HG03571 (cell line): ENCODE data around the gene RGS3.

Experiments
- ATAC-seq: cut with Tn5 transposase; IDR thresholded peaks from one replicate; pipeline ENCODE4 v1.9.1; 2021; ENCODE audit not compliant: unreplicated experiment

Gene RGS3

GRCh38 chr9:113583511-113584427 is 120.2 kb downstream of the RGS3 start:
- ATAC-seq: no peak

DNA sequence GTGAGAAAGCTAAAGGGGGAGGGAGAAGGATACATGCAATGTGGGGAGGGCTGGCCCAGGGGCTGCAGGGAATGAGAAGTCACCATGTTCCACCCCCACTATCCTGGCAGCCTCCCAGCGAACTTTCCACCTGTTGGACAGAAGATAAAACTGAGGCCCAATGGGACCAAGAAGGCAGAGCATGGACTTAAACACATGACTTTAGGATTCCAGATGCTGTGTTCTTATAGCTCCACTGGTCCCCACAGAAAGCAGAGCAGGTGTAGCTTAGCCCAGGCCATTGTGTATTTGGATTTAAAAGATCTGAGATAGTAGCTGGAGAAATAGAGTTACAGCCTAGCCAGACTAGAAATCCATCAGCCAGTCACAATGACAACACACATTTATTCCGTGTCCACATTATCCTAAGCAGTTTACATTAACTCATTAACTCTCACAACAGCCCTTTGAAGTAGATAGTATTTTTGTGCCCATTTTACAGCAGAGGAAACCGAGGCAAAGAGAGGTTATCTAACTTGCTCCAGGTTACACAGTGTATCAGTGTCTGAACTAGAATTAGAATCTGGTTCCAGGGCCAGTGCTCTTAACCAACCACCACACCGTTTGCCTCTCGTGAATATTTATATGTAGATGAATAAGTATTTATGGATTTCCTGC is 121.0 kb downstream of the RGS3 start:
- no peak for ATAC-seq

DNA sequence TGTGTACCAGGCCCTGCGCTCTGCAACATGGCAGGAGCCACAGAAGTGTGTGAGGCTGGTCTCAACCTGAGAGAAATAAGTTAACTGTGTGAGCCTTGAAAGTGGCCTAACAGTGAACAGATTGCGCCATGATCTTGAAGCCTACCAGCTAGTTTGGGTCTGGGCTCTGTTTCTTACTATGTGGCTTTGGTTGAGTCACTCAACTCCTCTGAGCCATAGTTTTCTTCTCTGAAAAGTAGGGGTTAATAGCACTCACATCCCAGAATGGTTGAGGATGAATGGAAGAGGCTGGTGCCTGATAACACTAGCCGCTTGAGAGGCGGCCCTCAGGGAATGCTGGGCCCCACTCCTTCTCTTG is 121.5 kb downstream of the RGS3 start:
- no peak for ATAC-seq

DNA sequence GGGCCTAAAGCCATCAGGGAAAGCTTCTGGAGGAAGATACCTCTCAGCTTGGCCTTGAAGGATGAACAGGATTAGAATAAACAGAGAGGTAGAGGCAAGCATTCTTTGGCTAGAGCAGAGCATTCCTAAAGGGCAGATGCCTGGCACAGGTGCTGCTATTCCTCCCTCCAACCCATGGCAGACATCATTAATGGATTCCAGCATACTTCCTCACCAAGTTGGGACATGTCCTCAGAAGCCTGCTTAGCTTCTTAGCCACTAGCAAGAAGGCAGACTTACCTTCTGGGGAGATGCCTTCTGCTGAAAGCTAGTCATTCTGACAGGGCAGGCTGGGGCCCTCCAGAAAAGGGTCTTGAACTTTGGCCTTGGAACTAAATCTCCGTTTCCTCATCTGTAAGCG is 122.0 kb downstream of the RGS3 start:
- ATAC-seq: no peak

DNA sequence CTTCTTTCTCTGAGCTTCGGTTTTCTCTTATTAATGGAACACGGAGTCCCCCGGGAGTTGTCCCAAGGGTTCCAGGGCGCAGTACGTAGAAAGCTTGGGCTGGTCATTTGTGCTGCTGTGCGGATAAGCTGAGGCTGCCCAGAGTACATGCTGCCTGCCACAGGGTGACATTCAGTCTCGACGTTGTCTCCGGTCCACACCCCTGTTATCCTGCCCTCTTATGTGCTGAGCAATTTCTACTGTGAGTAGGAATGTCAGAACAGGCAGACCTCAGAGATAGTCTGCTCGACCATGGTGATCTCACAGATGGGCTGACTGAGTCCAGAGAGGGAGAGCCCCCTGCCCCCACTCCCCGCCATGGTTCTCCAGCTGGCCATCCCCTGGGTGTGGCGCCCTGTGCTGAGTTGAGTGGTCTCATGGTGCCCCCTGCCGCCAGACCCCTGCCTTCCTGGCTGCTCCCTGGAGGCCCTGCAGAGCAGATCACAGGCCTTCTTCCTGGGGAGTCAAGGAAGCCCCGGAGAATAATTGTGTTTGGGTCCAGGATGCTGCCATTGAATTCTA is 124.0 kb downstream of the RGS3 start:
- no peak for ATAC-seq

DNA sequence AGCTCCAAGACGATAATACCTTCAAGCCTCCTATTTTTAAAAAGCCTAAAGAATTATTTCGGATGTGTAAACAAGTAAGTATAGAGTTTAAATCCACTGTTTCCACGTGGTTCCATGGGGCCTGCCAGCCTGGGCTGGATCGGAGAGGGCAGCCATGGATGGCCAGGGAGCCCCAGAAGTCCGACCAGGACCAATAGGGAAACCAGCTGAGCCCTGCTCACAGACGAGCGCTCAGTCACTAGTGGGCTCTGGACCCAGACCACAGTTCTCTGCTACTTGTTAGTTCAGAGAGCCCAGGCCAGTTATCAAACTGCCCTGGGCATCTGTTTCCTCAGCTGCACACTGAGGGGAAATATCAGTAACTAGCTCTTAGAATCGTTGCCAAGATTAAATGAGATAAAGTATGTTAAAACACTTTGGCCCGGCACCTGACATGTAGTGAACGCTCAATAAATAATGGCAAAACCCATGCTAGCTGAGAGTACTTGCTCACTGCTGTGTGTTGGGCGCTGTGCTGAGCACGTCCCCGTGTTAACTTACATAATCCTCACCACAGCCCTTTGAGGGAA is 124.8 kb downstream of the RGS3 start:
- no peak for ATAC-seq

DNA sequence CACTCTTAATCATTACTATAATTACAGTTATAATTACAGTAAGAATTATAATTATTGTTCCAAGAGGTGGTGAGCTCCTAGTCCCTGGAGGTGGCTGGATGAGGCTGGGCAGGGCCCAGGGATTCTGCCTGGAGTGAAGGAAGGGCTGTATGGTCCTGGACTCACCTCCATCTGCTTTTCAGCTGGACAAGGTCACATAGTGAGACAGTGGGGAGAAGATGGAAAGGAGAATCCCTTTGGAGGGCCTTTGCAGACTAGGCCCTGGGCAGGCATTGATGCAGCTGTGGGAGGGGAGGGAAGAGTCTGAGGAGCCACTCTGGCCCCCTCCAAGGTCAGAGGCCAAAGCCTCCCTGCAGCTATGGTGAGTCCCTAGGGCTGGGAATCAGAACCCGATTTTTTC is 125.4 kb downstream of the RGS3 start:
- ATAC-seq: no peak

- no peak for ATAC-seq
Measured at GRCh38 chr9:113589407-113589806, 125.9 kb downstream of the RGS3 start.

GRCh38 chr9:113589890-113590289 is 126.4 kb downstream of the RGS3 start:
- no peak for ATAC-seq

DNA sequence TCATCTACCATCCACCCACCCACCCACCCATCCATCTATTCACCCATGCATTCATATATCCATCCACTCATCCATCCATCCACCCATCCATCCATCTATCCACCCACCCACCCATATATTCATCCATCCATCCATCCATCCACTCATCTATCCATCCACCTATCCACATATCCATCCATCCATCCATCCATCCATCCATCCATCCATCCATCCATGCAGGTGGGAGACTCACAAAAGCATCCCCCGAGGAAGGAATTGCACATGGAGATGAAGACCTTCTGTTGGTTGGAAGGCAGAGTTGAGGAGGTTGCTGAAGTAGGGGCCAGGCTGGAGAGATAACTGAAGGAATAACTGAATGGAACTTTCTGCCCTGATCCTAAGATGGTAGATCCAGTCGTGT is 126.9 kb downstream of the RGS3 start:
- no peak for ATAC-seq

DNA sequence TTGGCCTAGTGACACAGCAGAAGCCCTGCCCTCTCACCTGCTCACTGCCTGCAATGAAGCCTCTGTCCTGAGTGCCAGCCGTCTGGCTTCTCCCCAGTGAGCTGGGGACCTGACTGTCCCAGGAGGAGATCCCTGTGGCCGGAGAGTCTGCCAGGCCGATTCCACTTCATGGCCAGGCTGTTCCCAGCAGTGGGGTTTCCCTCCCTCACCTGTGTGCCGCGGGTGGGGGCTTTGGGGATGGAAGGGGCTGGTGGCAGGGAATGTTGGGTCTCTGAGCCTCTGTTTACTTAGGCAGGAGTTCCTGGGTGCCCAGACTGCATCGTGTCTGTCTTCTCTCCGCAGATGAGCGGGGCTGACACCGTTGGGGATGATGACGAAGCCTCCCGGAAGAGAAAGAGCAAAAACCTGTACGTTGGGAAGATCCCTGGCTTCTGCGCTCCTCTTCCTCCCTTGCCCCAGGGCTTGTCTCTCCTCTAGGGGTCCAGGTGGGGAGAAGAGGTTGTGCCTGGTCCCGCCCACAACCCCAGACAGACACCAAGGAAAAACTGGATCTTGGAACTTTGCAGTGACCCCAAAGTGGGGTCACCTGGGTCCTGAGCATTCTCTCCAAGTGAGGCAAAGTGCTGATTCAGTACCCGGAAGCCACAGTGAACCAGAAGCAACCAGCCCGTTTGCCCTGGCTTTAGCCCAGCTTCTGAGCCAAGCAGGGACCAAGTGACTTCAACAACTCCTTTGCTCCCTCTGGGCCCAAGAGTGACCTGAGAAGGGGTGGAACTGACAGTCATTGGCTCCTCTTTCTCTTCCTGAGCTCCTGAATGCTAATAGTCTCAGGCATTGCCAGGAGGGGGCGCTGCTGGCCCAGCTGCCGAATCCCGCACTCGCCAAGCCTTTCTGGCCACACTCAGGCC is 127.7 kb downstream of the RGS3 start:
- ATAC-seq: peak; percentile 58

DNA sequence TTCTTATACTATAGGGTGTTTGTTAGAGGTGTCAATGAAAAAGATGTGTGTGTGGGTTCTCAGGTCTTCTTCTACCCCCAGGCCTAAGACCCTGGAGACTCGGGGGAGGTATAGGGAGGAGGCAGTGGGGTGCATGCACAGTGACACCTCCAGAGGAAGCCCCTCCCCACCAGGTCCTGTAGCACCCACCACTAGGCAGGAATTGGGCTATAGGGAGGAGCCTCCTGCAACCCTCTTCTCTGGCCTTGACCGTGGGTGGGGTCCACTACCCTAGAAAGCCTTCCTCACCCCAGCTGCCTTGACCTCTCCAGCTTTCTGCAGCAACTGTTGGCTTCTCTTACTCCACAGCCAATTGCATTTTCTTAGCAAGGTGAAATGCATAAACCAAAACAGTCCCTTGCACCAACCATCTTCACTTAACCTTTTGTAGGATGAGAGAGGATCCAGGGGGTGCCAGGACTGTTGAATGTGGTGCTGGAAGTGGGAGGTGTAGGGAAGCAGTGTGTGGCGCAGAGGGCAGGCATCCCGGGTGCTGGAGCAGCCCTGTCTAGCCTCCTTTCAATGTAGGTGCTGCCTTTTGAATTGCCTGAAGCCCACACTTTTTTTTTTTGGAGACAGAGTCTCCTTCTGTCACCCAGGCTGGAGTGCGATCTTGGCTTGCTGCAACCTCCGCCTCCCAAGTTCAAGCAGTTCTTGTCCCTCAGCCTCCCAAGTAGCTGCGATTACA is 128.5 kb downstream of the RGS3 start:
- ATAC-seq: no peak

- ATAC-seq: no peak
Measured at GRCh38 chr9:113592876-113593575, 129.5 kb downstream of the RGS3 start.

GRCh38 chr9:113593682-113594281 is 130.3 kb downstream of the RGS3 start:
- ATAC-seq: peak; percentile 50

DNA sequence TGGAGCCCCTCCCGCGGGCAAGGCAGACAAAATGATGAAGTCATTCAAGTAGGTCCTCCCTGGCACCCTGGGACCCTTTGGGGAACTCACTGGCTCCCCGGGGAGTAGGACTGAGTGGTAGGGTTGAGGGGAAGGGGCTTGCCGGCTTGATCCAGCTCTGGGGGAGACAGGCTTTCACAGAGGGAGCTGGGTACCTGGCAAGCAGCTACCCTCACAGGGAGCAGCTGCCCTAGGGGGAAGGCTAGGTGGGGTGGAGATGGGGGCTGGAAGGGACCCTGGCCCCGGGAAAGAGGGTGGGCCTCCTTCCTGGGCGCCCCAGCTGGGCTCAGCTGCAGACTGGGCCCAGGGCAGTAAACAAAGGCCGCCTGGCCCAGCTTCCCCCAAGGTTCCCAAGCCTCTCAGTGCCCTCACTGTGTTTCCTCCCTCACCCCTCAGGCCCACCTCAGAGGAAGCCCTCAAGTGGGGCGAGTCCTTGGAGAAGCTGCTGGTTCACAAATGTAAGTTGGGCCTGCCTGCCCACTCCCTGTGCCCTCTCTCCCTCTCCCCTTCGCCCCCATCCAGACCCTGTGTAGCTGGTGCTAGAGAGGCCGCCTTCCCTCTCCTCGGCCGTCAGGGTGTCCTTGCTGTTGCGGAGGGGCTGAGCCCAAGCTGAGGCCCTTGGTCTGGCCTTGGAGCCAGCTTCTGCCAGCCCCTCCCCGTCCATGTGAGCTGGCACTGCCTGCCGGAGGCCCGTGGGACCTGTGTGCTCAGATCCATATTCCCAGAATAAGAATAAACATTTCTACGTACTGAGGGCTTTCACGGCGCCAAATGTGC is 131.2 kb downstream of the RGS3 start:
- no peak for ATAC-seq

GRCh38 chr9:113596616-113597320 is 133.2 kb downstream of the RGS3 start:
- no peak for ATAC-seq

DNA sequence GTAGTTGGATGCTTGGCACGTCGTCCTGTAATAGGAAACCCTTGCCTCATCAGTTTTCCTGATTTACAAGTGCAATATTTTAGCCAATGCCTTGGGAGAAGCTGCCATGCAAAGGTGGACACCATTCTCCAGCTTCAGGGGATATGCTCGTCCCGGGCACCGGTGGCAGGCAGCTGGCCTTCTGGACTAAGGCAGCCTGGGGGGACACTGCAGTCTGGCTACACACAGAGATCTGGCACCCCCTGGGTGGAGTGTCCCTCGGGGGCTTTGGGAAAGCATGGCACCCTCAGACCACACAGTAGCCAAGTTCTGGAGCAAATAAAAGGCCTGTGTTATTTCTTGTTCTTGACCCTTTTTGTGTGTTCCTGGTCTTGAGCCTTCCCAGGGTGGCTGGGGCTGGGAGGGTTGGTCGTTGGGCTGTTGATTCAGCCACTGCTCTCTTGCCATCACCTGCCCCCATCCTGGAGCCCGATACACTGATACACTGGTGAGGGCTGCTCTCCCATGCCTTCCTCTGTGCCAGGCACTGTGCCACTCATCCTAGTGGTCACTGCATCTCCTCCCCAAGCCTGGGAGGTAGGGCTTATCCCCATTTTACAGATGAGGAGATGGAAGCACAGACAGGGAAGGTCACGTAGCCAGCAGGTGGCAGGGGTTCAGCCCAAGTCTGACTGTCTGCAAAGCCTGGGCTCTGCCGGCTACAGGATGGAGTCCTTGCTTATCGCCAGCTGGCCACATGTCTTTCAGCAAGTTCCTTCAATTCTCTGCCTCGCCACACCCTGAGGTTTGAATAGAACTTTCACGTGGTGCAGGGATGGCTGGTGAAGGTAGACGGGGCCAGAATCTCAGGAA is 134.1 kb downstream of the RGS3 start:
- ATAC-seq: no peak
